ENCODE measurements around the gene NFIB.

NFIB gene

GRCh38 chr9:14238518-14238917 lies 75.4 kb downstream of the NFIB start:
- DNase-seq: no peak

- no peak for DNase-seq
Observed at GRCh38 chr9:14238079-14238478, 75.9 kb downstream of the NFIB start.

GRCh38 chr9:14236591-14236990 lies 77.3 kb downstream of the NFIB start:
- DNase-seq: no peak

- no peak for DNase-seq
Observed at GRCh38 chr9:14232111-14232510, 81.8 kb downstream of the NFIB start.

- DNase-seq: no peak
Observed at GRCh38 chr9:14231196-14231990, 82.5 kb downstream of the NFIB start.

GRCh38 chr9:14228602-14229001 lies 85.3 kb downstream of the NFIB start:
- no peak for DNase-seq

- DNase-seq: no peak
Observed at GRCh38 chr9:14226855-14227532, 86.9 kb downstream of the NFIB start.

GRCh38 chr9:14223081-14223480 lies 90.9 kb downstream of the NFIB start:
- no peak for DNase-seq

- no peak for DNase-seq
Observed at GRCh38 chr9:14222149-14222835, 91.6 kb downstream of the NFIB start.

GRCh38 chr9:14221558-14221957 lies 92.4 kb downstream of the NFIB start:
- peak; percentile 82 for DNase-seq

GRCh38 chr9:14221119-14221518 lies 92.8 kb downstream of the NFIB start:
- peak; percentile 50 for DNase-seq

GRCh38 chr9:14220256-14220655 lies 93.7 kb downstream of the NFIB start:
- no peak for DNase-seq

- DNase-seq: peak; percentile 9
Observed at GRCh38 chr9:14219850-14220249, 94.1 kb downstream of the NFIB start.

GRCh38 chr9:14218253-14218652 lies 95.7 kb downstream of the NFIB start:
- no peak for DNase-seq

GRCh38 chr9:14216612-14217194 lies 97.2 kb downstream of the NFIB start:
- DNase-seq: no peak

- DNase-seq: peak; percentile 53
Observed at GRCh38 chr9:14215614-14216013, 98.3 kb downstream of the NFIB start.

GRCh38 chr9:14214693-14215092 lies 99.2 kb downstream of the NFIB start:
- DNase-seq: no peak

GRCh38 chr9:14214065-14214684 lies 99.8 kb downstream of the NFIB start:
- no peak for DNase-seq

- DNase-seq: no peak
Observed at GRCh38 chr9:14213504-14213903, 100.4 kb downstream of the NFIB start.

GRCh38 chr9:14212697-14213420 lies 101.1 kb downstream of the NFIB start:
- DNase-seq: no peak

- DNase-seq: peak; percentile 23
Observed at GRCh38 chr9:14212077-14212476, 101.9 kb downstream of the NFIB start.

GRCh38 chr9:14211564-14211963 lies 102.4 kb downstream of the NFIB start:
- DNase-seq: no peak
